Germinal center (tissue), 1 donor: ENCODE measurements around the gene SCCPDH.
A peak's percentile ranks its signal among the peaks of the same experiment; 100 is the strongest.
"Not testable (repeated sequence)": the region's sequence is repeated elsewhere in the genome, so short reads cannot be mapped to it uniquely, and the experiment has no call there.

ENCODE experiments used
- DNase-seq: peaks from one replicate; pipeline ENCODE4 v3.0.0; 2012; ENCODE audit warnings: mixed read lengths, low spot score

SCCPDH gene

GRCh38 chr1:246724016-246724730 lies at the start of gene SCCPDH:
Gene SCCPDH, plus strand, starts transcription at chr1:246724409. Its CDS starts 14 bp downstream, at chr1:246724423.
- DNase-seq = peak; percentile 90

GRCh38 chr1:246677842-246678241 lies 46.4 kb upstream of the SCCPDH start:
- DNase-seq = no peak

GRCh38 chr1:246678816-246679793 lies 45.1 kb upstream of the SCCPDH start:
- no peak for DNase-seq

- DNase-seq = no peak
Measured at GRCh38 chr1:246679794-246680177, 44.4 kb upstream of the SCCPDH start.

- no peak for DNase-seq
Measured at GRCh38 chr1:246680190-246680589, 44.0 kb upstream of the SCCPDH start.

- DNase-seq = no peak
Measured at GRCh38 chr1:246680696-246681130, 43.5 kb upstream of the SCCPDH start.

- DNase-seq = peak; percentile 59
Measured at GRCh38 chr1:246681900-246682895, 42.0 kb upstream of the SCCPDH start.

- no peak for DNase-seq
Measured at GRCh38 chr1:246683521-246683920, 40.7 kb upstream of the SCCPDH start.

GRCh38 chr1:246687002-246687401 lies 37.2 kb upstream of the SCCPDH start:
- DNase-seq = no peak

- DNase-seq = peak; percentile 89
Measured at GRCh38 chr1:246689409-246690008, 34.7 kb upstream of the SCCPDH start.

DNA sequence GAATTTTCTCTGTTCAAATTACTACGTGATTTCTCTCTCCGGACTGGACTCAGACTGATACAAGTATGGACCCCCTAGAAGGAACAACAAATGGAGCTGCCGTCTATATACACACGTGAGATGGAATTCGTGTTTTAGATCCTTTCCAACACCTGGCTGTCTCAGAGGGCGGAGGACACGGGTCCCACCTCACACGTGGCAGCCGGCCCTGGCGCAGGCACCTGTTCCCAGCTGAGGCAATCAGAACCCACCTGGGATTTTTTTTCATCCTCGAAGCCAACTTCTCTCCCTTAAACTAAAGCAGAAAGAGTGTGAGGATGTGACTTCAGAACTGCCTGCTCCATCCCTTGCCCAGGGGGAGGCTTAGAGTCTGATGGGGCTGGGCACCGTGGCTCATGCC lies 34.1 kb upstream of the SCCPDH start:
- DNase-seq = no peak

DNA sequence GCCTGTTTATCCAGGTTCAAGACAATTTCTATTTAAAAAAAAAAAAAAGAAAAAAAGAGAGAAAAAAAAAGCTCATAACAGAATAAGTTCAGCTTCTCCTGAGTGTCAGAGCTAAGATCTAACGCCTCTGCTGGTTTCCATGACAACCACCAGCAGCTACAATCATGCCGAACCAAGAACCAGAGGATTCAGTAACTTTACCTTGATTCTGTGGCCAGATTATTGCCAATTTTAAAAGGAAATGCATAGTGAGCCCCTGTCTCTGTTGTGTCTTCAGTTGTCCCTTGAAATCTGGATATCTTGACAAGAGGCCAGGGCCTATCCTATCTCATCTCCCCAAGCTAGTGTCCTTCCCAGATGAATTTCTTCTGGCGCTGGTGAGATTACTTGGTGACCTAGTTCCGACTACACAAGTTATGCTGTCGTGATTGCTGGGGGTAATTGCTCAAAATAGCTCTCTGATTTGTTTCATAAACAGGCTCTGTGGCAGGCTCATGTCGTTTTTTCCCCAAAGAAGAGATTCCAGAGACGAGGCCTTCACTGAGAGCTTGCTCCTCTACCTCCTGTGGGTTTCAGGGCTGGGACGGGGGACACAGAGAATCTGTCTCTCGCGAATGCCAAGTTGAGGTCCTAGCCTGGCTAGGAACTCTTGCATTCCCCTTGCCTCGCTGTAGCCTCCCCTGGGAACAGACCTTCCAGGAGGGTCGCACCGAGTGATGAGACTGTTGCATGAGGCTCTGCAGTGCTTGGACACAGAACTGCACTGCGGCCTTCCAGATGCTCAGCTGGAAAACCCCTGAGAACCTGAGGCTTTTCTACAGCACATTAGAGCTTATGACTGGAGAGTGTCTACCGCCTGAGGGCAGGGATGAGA lies 32.4 kb upstream of the SCCPDH start:
- DNase-seq = no peak

GRCh38 chr1:246694213-246694895 lies 29.9 kb upstream of the SCCPDH start:
- not testable (repeated sequence) for DNase-seq

- DNase-seq = no peak
Measured at GRCh38 chr1:246695136-246695535, 29.1 kb upstream of the SCCPDH start.

DNA sequence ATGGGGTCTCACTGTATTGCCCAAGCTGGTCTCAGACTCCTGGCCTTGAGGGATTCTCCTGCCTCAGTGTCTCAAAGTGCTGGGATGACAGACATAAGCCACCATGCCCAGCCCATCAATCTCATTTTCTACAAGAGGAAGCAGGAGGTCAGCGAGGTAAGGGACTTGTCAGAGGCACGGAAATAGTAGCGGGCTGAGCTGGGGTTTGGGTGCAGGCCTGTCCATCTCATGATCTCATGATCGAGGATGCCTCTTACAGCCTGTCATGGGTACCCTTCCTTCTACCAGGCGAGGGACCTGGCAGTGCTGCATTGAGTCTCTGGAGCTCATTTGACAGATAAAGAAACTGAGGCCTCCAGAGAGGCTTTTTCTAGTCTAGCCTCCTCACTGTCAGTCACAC lies 28.5 kb upstream of the SCCPDH start:
- no peak for DNase-seq

GRCh38 chr1:246698466-246699094 lies 25.6 kb upstream of the SCCPDH start:
- no peak for DNase-seq

GRCh38 chr1:246699095-246699735 lies 25.0 kb upstream of the SCCPDH start:
- DNase-seq = peak; percentile 89

GRCh38 chr1:246703581-246703980 lies 20.6 kb upstream of the SCCPDH start:
- no peak for DNase-seq

- no peak for DNase-seq
Measured at GRCh38 chr1:246705368-246705767, 18.8 kb upstream of the SCCPDH start.
